K562 (cell line): Measurements from ENCODE around the gene CC2D1A. TPM values are rescaled to one million over a fixed set of nuclear protein-coding genes. Genes with fewer than 3 reads are reported as not detected.
A peak's percentile ranks its signal among the peaks of the same experiment; 100 is the strongest.

Experiments used
- ATAC-seq: fragments of 200-7000 bp; cut with Tn5 transposase; 3 replicates; pipeline ENCODE4 v1.9.1; 2020; ENCODE audit warnings: moderate library complexity
- BruUV-seq: library from RNA; stranded (reverse); fragments of 400-500 nt; replicated peaks from 2 replicates; lab custom pipeline; 2021; lab: Mats Ljungman, UMichigan
- CTCF ChIA-PET: fragments of 300-600 bp; formaldehyde crosslinking; extraction: SDS; loops from one replicate; lab custom pipeline; 2021; ENCODE audit warnings: low intra/inter-chr PET ratio; lab: Yijun Ruan, JAX
- POLR2A ChIA-PET: fragments of 300-600, 350-650 bp; sonication (Branson Sonifier 250); formaldehyde crosslinking; extraction: SDS; loops from one replicate; lab custom pipeline; 2021; ENCODE audit warnings: antibody characterized with exemption, inconsistent platforms; lab: Yijun Ruan, JAX
- DNase-seq, 4 experiments: peaks; one replicate each; pipeline versions ENCODE4 v3.0.0 to v3.0.0-alpha.2; 2011 to 2018; ENCODE audit warnings: low spot score in 3 of 4, mixed read lengths in 3 of 4; ENCODE audit errors: extremely low read depth in 1 of 4
- FAIRE-seq: peaks from 2 replicates; lab custom pipeline; 2011; peaks lifted over from hg19 to GRCh38; lab: Jason Lieb, UNC
- H2AFZ ChIP-seq: 2 replicates; pipeline ENCODE4 v1.6.0; 2011; ENCODE audit warnings: low read depth, low read length, control low read depth, inconsistent platforms
- H3K27ac ChIP-seq: fragments of 200-600 bp; 3 replicates; pipeline ENCODE4 v1.8.0; 2011; ENCODE audit warnings: low read depth, mild to moderate bottlenecking, control low read depth, inconsistent platforms, low read length, moderate library complexity, mixed read lengths; ENCODE audit errors: extremely low read depth
- H3K27me3 ChIP-seq, 2 experiments: fragments of 300-600 bp in 1 of 2; 2 replicates in 1 of 2; 3 replicates in 1 of 2; pipeline versions ENCODE4 v1.6.0 to v1.8.0; 2011; ENCODE audit warnings: inconsistent platforms in 2 of 2, low read length in 2 of 2, mild to moderate bottlenecking in 1 of 2, mixed read lengths in 1 of 2, moderate library complexity in 1 of 2; ENCODE audit not compliant: control insufficient read depth in 2 of 2, insufficient read depth in 2 of 2
- H3K36me3 ChIP-seq: fragments of 300-600 bp; 3 replicates; pipeline ENCODE4 v1.8.0; 2011; ENCODE audit warnings: mild to moderate bottlenecking, low read length, inconsistent platforms; ENCODE audit not compliant: control insufficient read depth, insufficient read depth
- H3K4me1 ChIP-seq, 2 experiments: fragments of 200-600 bp in 1 of 2; replicated peaks in 1 of 2; 2 replicates in 1 of 2; 3 replicates in 1 of 2; pipeline versions ENCODE4 v1.5.1 to v1.8.0; 2011; ENCODE audit warnings: inconsistent platforms in 2 of 2, low read length in 2 of 2, mild to moderate bottlenecking in 1 of 2, mixed read lengths in 1 of 2, moderate library complexity in 1 of 2; ENCODE audit not compliant: control insufficient read depth in 2 of 2, insufficient read depth in 2 of 2
- H3K4me2 ChIP-seq: 2 replicates; pipeline ENCODE4 v1.6.1; 2011; ENCODE audit warnings: low read length, control low read depth, inconsistent platforms, mixed read lengths; ENCODE audit not compliant: insufficient read depth
- H3K4me3 ChIP-seq: fragments of 200-600 bp; sonication (generic), shearing (Covaris generic); 2 replicates; pipeline ENCODE4 v1.5.1; 2016; ENCODE audit warnings: control low read depth, inconsistent platforms
- H3K79me2 ChIP-seq: fragments of 200-600 bp; 3 replicates; pipeline ENCODE4 v1.8.0; 2011; ENCODE audit warnings: low read length, inconsistent platforms; ENCODE audit not compliant: control insufficient read depth, insufficient read depth
- H3K9ac ChIP-seq, 2 experiments: 2 replicates each; pipeline versions ENCODE4 v1.6.0 to v1.6.1; 2011; ENCODE audit warnings: low read depth in 2 of 2, low read length in 2 of 2, control low read depth in 1 of 2, inconsistent platforms in 1 of 2, mild to moderate bottlenecking in 1 of 2, mixed read lengths in 1 of 2; ENCODE audit not compliant: insufficient read depth in 1 of 2
- H3K9me1 ChIP-seq: one replicate; pipeline ENCODE4 v1.6.0; 2011; ENCODE audit warnings: inconsistent platforms, mild to moderate bottlenecking, low read length, moderate library complexity; ENCODE audit not compliant: control insufficient read depth, insufficient read depth
- H3K9me3 ChIP-seq: replicated peaks from 2 replicates; pipeline ENCODE4 v1.5.1; 2011; ENCODE audit warnings: low read depth, low read length, inconsistent platforms; ENCODE audit not compliant: control insufficient read depth, insufficient read depth
- H4K20me1 ChIP-seq: replicated peaks from 2 replicates; pipeline ENCODE4 v1.6.1; 2011; ENCODE audit warnings: low read length, inconsistent platforms, mixed read lengths; ENCODE audit not compliant: control insufficient read depth, insufficient read depth
- ATF3 ChIP-seq, 2 experiments: fragments of 450-650 bp in 1 of 2; sonication (generic) in 1 of 2; formaldehyde crosslinking in 1 of 2; IDR thresholded peaks in 1 of 2; conservative IDR thresholded peaks in 1 of 2; 2 replicates each; pipeline versions ENCODE4 v1.6.1 to v1.8.1; 2016 to 2023; ENCODE audit warnings: mild to moderate bottlenecking in 2 of 2, moderate library complexity in 2 of 2, inconsistent platforms in 1 of 2, missing genetic modification reagents in 1 of 2
- E2F5 ChIP-seq: sonication (generic); formaldehyde crosslinking; IDR thresholded peaks from 2 replicates; pipeline ENCODE4 v1.8.0; 2022; ENCODE audit warnings: mild to moderate bottlenecking, missing genetic modification reagents
- NCOA2 ChIP-seq, 2 experiments: fragments of 450-650 bp; IDR thresholded peaks; 2 replicates each; pipeline ENCODE4 v1.6.1; 2018; ENCODE audit warnings: mild to moderate bottlenecking in 2 of 2, moderate library complexity in 1 of 2; ENCODE audit not compliant: partially characterized antibody in 2 of 2
- POLR2G ChIP-seq: fragments of 200-400 bp; formaldehyde crosslinking; IDR thresholded peaks from 2 replicates; pipeline ENCODE4 v1.6.1; 2017; ENCODE audit warnings: low read depth, mild to moderate bottlenecking, antibody characterized with exemption, low read length, moderate library complexity
- ZBTB8A ChIP-seq: fragments of 450-650 bp; IDR thresholded peaks from 2 replicates; pipeline ENCODE4 v1.6.1; 2018; ENCODE audit warnings: mild to moderate bottlenecking, moderate library complexity; ENCODE audit not compliant: partially characterized antibody
- WGBS: fragments of 100-300 bp; shearing (Covaris generic); methylation state at CpG from one replicate; pipeline ENCODE4 v1.1.6; 2016; ENCODE audit warnings: low coverage, mixed read lengths; ENCODE audit not compliant: insufficient coverage; ENCODE audit errors: missing lambda C conversion rate; 5-methylcytosine and 5-hydroxymethylcytosine counted together
- in situ Hi-C: fragments of 300-500 bp; cut with MboI; formaldehyde crosslinking; loops from 4 replicates; pipeline ENCODE4 v1.15.0; 2018; ENCODE audit warnings: inconsistent platforms, mixed read lengths
- intact Hi-C: fragments of 100-400 bp; cut with micrococcal nuclease; formaldehyde crosslinking; loops from 2 replicates; pipeline ENCODE4 v1.14.2; 2022
- polyA plus RNA-seq, 8 experiments: library from polyadenylated mRNA; depleted of rRNA in 4 of 8; stranded (reverse) in 5 of 8; unstranded in 3 of 8; fragments of >200 nt; fragmentation: Nextera tagmentation in 2 of 8; fragmentation: Illumina TruSeq in 1 of 8; extraction: Ambion mirVana in 2 of 8; extraction: Trizol in 1 of 8; gene quantifications; 2 replicates each; pipeline versions ENCODE4 v1.2.1 to v1.2.3, GENCODE V29; 2011 to 2014; ENCODE audit warnings: inconsistent platforms in 1 of 8, missing spikeins in 1 of 8
- total RNA-seq, 7 experiments: library from RNA; depleted of rRNA in 6 of 7; stranded (reverse); fragments of >200 nt in 6 of 7; fragmentation: Illumina TruSeq in 2 of 7; extraction: Trizol in 2 of 7; gene quantifications; 2 replicates each; pipeline versions ENCODE4 v1.2.1 to v1.2.3, GENCODE V29; 2011 to 2021; ENCODE audit warnings: low replicate concordance in 1 of 7

CC2D1A gene
- total and polyA plus RNA-seq, 9 of the 15 experiments (the other 6 are each of a cell fraction or from before 2014, with no cell fraction given), result 0.32 to 31.0 (median 12.9) TPM

DNA sequence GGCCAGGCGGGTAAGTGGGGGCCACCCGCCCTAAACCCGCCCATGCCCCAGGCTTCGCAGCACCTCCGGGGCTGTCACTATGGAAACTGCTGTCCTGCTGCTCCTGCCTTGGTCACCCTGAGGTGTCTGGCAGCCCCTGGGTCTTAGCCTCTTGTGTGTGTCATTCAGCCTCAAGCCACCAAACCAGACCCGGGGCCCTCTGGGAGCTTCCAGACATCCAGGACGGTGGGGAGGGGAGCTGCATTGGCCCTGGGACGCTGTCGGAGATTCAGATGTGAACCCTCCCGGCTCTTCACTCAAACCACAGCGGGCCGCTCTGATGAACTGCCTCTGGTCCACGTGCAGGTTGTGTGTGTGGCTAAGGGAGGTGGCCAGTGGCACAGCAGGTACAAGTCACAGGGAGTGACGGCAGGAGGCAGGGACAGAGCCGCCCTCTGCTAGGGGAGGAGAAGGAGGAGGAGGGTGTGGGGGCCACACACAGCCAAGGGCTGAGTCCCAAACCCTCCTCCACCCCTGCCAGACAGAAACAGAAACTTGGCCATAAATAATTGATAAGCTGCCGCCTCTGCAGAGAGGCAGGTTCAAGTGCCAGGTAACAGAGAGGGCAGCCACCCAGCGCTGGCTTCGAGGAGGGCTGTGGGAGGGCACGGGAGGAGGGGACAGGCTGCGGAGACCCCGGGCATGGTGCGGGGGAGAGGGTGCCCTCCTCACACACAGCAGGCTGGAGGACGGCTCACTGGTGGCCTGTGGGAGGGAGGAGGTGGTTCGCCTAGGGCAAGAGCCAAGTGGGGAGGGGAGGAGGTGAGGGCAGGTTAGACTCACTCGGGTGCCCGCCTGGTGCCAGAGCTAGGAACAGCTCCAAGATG lies 21.0 kb upstream of the CC2D1A start:
- Histone ChIP-seq H3K9me3 (no peaks in the 10 kb centered on the region), H3K4me1 (peaks cover 21 to 72% of the 10 kb centered on the region in 2 experiments), H3K36me3 (no peaks in the 10 kb centered on the region), H3K9ac (peak overlapping the region in 1 of 2 experiments; percentile 85; a peak in 2 of 4 replicates), H2AFZ (no peak overlapping the region), H3K27me3 (no peaks in the 10 kb centered on the region), H3K27ac (no peak overlapping the region), H3K4me3 (no peak overlapping the region), H4K20me1 (no peaks in the 10 kb centered on the region), H3K4me2 (no peak overlapping the region), H3K79me2 (no peaks in the 10 kb centered on the region), H3K9me1 (no peaks in the 10 kb centered on the region)
- in situ Hi-C loops, result loop anchor here (5.0 kb wide), 1 partner anchor 187 kb away; the partner anchor contains the start of gene MISP3
- WGBS, result 51% methylated on average over 12 of the region's 26 CpGs
- TF ChIP-seq NCOA2 (IDR thresholded peaks at IDR 0.05; ENCODE audit: partially characterized antibody in 2 of 2) (no peak), ZBTB8A (no peak), E2F5 (CRISPR knock-in tag) (no peak), POLR2G (no peak), ATF3 (IDR thresholded peaks at IDR 0.05) (no peak), ATF3 (CRISPR knock-in tag; conservative IDR thresholded peaks at IDR 0.05) (no peak)
- DNase-seq, result no peak
- BruUV-seq, result no TSS peak
- ChIA-PET POLR2A (interaction anchor here (0.5 to 2.0 kb wide), 5 partner anchors 12 to 805 kb away, joined by 3 to 7 read pairs (median 3); partner anchors contain the start of gene ZNF333), CTCF (no interaction called here)
- FAIRE-seq, result no peak
- intact Hi-C loops, result loop anchor here (5.0 kb wide), 1 partner anchor 462 kb away; no protein-coding TSS in a partner anchor
- ATAC-seq, result no peak
